WTC11 (cell line): ENCODE results near the gene GALNT17.

ENCODE experiments used
- CREB1 ChIP-seq: sonication (generic); formaldehyde crosslinking; IDR thresholded peaks from 2 replicates; pipeline ENCODE4 v1.8.0; 2023; ENCODE audit warnings: mild to moderate bottlenecking, missing genetic modification reagents
- ZBTB21 ChIP-seq: sonication (generic); formaldehyde crosslinking; IDR thresholded peaks from 2 replicates; pipeline ENCODE4 v1.8.1; 2023; ENCODE audit warnings: mild to moderate bottlenecking, missing genetic modification reagents, borderline replicate concordance
- ZNF121 ChIP-seq: sonication (generic); formaldehyde crosslinking; IDR thresholded peaks from 2 replicates; pipeline ENCODE4 v1.8.0; 2023; ENCODE audit warnings: missing genetic modification reagents
- TF ChIP-seq, protein P1 (sequence below): sonication (generic); formaldehyde crosslinking; conservative IDR thresholded peaks from 2 replicates; pipeline ENCODE4 v1.8.1; 2022; ENCODE audit warnings: mild to moderate bottlenecking, missing genetic modification reagents

DNA sequence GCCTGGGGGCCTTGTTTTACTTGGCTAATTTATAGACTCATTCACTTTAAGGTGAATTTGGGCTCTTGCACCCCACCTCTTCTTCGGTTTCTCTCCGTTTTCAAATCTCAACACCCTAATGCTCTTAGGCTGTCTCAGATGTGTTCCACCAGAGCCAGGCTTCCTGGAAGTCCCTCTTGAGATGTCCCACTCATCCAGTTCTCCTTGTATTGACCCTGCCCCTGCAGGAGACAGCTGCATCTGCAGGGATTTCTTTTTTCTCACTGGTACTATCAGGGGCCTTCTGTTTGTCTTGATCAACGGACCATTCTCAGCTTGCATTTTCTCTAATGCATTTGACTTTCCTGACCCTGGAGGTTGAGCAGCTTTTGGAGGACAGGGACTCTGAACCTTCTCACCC lies 279.5 kb downstream of the GALNT17 start:
- TF ChIP-seq ZBTB21 (CRISPR knock-in tag) (no peak), CREB1 (CRISPR knock-in tag) (no peak), ZNF121 (no peak)
- TF ChIP-seq, protein P1, sequence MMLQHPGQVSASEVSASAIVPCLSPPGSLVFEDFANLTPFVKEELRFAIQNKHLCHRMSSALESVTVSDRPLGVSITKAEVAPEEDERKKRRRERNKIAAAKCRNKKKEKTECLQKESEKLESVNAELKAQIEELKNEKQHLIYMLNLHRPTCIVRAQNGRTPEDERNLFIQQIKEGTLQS (CRISPR knock-in tag) = no peak
